ENCODE data around the gene PDS5A.

DNA sequence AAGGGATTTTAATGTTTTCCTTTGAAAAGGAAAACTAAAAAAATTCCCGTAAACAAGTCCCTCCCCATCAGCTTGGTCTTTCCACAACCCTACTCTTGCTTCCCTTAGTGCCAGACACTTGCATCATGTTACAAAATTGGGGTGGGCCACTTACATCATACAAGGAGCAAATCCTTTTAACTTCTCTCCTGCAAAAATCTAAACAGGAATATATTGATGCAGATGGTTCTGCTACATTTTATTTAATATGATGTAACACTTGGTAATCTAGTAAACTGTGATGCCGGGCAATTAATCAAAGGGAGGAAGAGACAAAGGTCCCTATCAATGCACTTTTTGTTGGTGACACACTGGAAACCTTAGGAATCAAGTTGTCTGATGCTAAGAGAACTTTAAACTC lies 154.5 kb downstream of the PDS5A start:
- TF ChIP-seq, protein P1, sequence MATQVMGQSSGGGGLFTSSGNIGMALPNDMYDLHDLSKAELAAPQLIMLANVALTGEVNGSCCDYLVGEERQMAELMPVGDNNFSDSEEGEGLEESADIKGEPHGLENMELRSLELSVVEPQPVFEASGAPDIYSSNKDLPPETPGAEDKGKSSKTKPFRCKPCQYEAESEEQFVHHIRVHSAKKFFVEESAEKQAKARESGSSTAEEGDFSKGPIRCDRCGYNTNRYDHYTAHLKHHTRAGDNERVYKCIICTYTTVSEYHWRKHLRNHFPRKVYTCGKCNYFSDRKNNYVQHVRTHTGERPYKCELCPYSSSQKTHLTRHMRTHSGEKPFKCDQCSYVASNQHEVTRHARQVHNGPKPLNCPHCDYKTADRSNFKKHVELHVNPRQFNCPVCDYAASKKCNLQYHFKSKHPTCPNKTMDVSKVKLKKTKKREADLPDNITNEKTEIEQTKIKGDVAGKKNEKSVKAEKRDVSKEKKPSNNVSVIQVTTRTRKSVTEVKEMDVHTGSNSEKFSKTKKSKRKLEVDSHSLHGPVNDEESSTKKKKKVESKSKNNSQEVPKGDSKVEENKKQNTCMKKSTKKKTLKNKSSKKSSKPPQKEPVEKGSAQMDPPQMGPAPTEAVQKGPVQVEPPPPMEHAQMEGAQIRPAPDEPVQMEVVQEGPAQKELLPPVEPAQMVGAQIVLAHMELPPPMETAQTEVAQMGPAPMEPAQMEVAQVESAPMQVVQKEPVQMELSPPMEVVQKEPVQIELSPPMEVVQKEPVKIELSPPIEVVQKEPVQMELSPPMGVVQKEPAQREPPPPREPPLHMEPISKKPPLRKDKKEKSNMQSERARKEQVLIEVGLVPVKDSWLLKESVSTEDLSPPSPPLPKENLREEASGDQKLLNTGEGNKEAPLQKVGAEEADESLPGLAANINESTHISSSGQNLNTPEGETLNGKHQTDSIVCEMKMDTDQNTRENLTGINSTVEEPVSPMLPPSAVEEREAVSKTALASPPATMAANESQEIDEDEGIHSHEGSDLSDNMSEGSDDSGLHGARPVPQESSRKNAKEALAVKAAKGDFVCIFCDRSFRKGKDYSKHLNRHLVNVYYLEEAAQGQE (IDR thresholded peaks at IDR 0.05; ENCODE audit: insufficient read depth in 1 of 2, low read depth in 2 of 2, low read length in 2 of 2): no peak
- TF ChIP-seq TAF1 (IDR thresholded peaks at IDR 0.05; ENCODE audit: borderline replicate concordance, insufficient read depth, low read length) (no peak), POLR2AphosphoS5 (IDR thresholded peaks at IDR 0.05; ENCODE audit: low read depth, low read length) (no peak), FOXP2 (optimal IDR thresholded peaks at IDR 0.05; ENCODE audit: borderline replicate concordance, extremely low read depth, extremely low read length, insufficient read depth) (no peak), SIN3A (IDR thresholded peaks at IDR 0.05; ENCODE audit: borderline replicate concordance, insufficient read depth, low read length) (no peak)

Measured in PFSK-1 (cell line).